GM10248 (cell line): Measurements from ENCODE around the gene ERBB4.

Experiments
- CTCF ChIA-PET: fragments of 300-600 bp; sonication (Branson Sonifier 250); formaldehyde crosslinking; extraction: SDS; loops from one replicate; lab custom pipeline; 2021; ENCODE audit warnings: antibody characterized with exemption; lab: Yijun Ruan, JAX
- POLR2A ChIA-PET: fragments of 350-650 bp; sonication (Branson Sonifier 250); formaldehyde crosslinking; extraction: SDS; loops from one replicate; lab custom pipeline; 2020; ENCODE audit warnings: antibody characterized with exemption; lab: Yijun Ruan, JAX
- DNase-seq: peaks from one replicate; pipeline ENCODE4 v3.0.0; 2012; ENCODE audit errors: extremely low spot score
- CTCF ChIP-seq: IDR thresholded peaks from 2 replicates; pipeline ENCODE4 v1.5.1; 2012; ENCODE audit warnings: mild to moderate bottlenecking, low read depth; ENCODE audit errors: extremely low read depth, missing control alignments, control extremely low read depth

ERBB4 gene

GRCh38 chr2:211463397-211463796 lies 1075.2 kb downstream of the ERBB4 start:
- DNase-seq = no peak
- ChIA-PET POLR2A (no interaction called here), CTCF (interaction anchor here (1.1 to 3.9 kb wide), 2 partner anchors 7 to 31 kb away, joined by 3 to 21 read pairs; no protein-coding TSS in a partner anchor)
- TF ChIP-seq CTCF = no peak

- no peak for TF ChIP-seq CTCF
- POLR2A ChIA-PET = no interaction called here
- CTCF ChIA-PET = no interaction called here
- DNase-seq = no peak
Measured at GRCh38 chr2:211458974-211459373, 1079.6 kb downstream of the ERBB4 start.

GRCh38 chr2:211457325-211457724 lies 1081.3 kb downstream of the ERBB4 start:
- CTCF ChIA-PET = interaction anchor here (1.0 to 2.6 kb wide), 4 partner anchors 8 to 32 kb away, joined by 3 to 21 read pairs (median 3); no protein-coding TSS in a partner anchor
- TF ChIP-seq CTCF = no peak
- no peak for DNase-seq
- POLR2A ChIA-PET = no interaction called here

GRCh38 chr2:211455216-211455841 lies 1083.3 kb downstream of the ERBB4 start:
- POLR2A ChIA-PET = no interaction called here
- CTCF ChIA-PET = interaction anchor here (0.7 to 3.5 kb wide), 26 partner anchors 9 to 1112 kb away, joined by 3 to 27 read pairs (median 4); no protein-coding TSS in a partner anchor
- peak; percentile 96 for TF ChIP-seq CTCF
- DNase-seq = peak; percentile 26

GRCh38 chr2:211454679-211455078 lies 1083.9 kb downstream of the ERBB4 start:
- no peak for DNase-seq
- TF ChIP-seq CTCF = no peak
- ChIA-PET CTCF (interaction anchor here (0.9 to 3.5 kb wide), 22 partner anchors 8 to 1113 kb away, joined by 3 to 27 read pairs (median 4); no protein-coding TSS in a partner anchor), POLR2A (no interaction called here)

- no peak for TF ChIP-seq CTCF
- ChIA-PET POLR2A (no interaction called here), CTCF (interaction anchor here (1.5 to 3.5 kb wide), 6 partner anchors 9 to 1114 kb away, joined by 5 to 27 read pairs (median 14); no protein-coding TSS in a partner anchor)
- DNase-seq = no peak
Measured at GRCh38 chr2:211453311-211453887, 1085.2 kb downstream of the ERBB4 start.
